HG03039 (cell line): ENCODE results near the gene SZT2.
"Not testable (repeated sequence)": the region's sequence is repeated elsewhere in the genome, so short reads cannot be mapped to it uniquely, and the experiment has no call there.

Source experiments
- ATAC-seq: cut with Tn5 transposase; IDR thresholded peaks from one replicate; pipeline ENCODE4 v1.9.1; 2021; ENCODE audit warnings: mild to moderate bottlenecking, moderate library complexity; ENCODE audit not compliant: unreplicated experiment

Gene SZT2

GRCh38 chr1:43360616-43361015, 29.1 kb upstream of the SZT2 start:
- no peak for ATAC-seq

DNA sequence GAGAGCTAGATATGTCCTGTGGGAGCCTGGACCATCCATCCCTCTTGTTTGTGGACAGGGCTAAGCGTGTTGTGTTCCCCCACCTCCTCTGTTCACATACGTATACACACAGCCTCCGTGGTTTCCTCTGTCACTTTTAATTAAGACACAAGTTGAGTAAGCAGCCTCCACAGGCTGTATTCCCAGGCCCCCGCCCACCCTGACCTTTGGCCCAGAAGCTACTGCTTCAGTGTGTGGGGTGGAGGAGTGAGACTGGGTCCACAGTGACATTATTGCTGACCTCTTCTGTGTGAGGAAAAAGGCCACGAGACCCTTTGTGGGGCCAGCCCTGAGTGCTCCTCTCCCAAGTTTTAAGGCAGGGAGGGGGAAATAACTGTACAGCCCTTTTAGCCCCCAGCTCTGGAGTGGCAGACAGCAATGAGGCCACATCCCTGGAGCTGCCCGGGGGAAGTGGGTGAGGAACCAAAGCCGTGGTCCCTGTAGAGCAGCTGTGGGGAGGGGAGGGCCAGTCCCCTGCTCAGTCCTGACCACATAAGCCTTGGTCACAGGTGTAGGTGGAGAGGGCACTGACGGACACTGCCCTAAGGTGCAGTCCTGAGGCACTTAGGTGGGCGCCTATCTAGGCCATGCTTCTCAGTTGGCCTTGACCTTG, 26.3 kb upstream of the SZT2 start:
- no peak for ATAC-seq

- no peak for ATAC-seq
These were observed 25.7 kb upstream of the SZT2 start for GRCh38 chr1:43363935-43364525.

DNA sequence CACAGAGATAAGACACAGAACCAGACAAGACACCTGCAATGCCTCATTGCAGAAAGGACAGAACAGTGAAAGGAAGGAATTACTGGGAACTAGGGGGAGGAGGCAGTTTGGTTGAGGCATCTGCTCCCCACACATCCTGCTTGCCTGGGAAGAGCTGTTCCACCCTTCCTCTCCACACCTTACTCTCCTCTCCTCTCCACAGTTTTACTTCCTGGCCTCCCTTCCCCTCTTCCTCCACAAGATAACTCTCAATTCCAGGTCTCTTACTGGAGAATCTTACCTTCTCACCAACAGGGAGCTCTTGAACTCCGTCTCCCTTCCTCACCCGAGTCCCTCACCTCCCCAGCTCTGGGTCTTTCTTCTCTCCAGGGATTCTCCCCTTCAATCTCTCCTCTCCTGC, 24.0 kb upstream of the SZT2 start:
- ATAC-seq: no peak

- no peak for ATAC-seq
These were observed 23.5 kb upstream of the SZT2 start for GRCh38 chr1:43366179-43366578.

DNA sequence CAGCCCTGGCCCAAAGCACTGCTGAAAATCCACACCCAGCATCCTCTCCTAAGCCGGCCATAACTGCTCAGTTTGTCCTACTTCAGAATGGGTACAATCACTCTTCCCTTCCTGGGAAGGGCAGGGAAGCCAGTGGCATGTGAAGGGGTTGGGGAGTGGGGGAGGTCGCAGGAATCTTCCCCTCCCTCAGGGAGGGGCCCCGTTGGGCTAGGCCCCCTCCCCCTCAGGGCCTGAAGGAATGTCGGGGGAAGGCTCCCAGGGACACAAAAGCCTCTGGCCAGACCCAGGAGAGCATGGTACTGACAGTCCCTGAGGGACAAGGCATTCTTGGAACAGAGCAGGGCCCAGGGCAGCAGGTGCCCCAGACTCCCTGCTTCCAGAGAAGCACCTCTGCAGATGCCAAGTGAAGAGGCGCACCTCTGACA, 23.1 kb upstream of the SZT2 start:
- ATAC-seq: no peak

DNA sequence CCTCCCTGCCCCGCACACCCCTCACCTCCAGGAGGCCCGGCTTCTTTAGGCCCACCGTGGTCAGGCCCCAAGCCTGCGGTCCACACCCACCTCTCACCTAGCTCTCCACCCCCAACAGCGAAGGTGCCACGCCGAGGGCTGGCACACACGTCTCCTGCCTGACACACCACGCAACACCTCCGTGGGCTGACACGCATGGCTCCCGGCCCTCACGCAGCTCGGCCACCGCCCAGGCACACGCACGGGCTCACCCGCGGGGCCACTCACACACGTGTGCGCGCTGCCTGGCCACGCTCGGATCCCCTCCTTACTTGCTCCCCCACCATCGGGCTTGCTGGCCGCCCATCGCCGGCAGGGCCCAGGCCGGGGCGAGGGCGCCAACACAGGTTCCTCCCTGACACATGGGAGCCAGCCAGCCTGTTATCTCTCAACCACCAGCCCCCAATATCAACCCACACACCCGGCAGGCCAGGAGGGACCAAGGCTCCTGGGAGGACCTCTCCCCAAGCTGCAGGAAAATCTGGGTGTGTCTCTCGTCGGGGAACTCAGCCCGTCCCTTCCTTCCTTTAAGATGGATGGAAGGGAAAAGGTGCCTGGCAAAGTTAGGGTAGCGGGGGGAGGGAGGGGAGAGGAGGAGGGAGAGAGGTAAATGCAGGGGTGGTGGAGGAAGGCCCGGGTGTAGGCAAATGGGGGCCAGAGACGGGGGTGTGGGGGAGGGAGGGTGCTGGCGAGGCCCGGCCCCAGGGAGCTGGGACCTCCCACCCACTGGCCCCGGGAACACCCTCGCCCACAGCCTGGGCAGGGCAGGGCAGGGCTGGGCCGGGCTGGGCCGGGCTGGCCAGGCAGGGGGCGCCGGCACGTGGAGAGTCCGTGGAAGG, 22.4 kb upstream of the SZT2 start:
- peak; percentile 29 for ATAC-seq

DNA sequence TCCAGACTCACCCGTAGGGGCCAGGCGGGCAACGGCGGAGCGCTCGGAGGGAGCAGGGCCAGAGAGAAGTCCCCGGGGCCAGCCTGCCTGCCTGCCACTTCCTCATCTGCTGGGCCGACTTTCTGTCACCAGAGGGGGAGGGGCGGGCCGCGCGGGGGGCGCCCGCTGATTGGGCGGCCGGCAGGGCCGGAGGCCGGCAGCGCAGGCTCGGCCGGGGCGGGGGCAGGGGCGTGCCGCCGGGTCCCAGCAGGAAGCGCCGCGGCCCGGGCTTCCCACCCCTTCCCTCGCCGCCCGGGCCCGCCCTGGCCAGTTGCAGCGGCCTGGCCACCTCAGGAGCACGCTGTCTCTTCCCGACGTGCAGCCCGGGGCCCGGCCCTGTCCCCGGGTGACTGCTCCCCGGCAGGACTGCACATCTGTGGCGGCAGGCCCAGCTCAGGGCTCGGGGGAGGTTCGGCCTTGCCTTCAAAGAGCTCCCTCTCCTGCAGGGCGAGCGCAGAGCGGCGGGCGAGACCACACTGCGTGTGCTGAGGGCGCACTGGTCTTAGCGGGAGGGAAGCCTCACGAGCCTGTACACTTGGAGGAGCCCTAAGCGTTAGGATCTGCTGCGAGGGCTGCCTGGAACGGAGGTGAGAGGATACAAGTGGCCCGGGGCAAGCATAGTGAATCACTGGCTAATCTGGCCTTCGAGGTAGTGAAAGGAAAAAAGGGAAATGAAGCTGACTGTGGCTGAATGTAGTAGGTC, 21.6 kb upstream of the SZT2 start, which contains the start of gene ELOVL1:
ELOVL1 (minus strand) TSS at position 108 of the 742 bp plus-strand sequence. CDS start 2,402 bp downstream, outside the sequence.
- ATAC-seq: peak; percentile 69

GRCh38 chr1:43368646-43369020, 21.1 kb upstream of the SZT2 start:
- no peak for ATAC-seq

DNA sequence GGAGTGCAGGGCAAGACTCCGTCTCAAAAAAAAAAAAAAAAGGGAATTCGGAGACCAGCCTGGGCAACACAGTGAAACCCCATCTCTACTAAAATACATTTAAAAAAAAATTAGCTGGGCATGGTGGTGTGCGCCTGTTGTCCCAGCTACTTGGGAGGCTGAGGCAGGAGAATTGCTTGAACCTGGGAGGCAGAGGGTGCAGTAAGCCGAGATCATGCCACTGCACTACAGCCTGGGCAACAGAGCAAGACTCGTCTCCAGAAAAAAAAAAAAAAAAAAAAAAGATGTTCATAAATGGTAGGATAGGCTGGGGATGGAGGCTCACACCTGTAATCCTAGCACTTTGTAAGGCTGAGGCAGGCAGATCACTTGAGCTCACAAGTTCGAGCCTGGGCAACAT, 19.9 kb upstream of the SZT2 start:
- not testable (repeated sequence) for ATAC-seq

DNA sequence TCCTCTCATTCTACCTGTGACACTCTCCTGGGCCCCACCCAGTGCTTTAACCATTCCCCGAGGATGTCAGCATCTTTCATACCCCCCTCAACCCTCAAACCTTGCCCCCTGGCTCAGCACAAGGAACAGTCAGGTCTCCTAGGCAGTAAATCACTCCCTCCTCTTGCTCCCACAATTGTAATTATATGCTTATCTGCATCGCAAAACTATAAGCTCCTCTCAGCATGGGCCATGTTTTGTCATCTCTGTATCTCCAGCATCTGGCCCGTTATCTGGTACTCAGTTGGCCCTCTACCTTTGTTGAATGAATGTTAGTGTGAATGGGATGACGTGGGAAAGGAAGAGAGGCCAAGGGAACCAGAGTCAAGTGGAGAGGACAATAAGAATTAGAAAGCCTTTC, 19.1 kb upstream of the SZT2 start:
- ATAC-seq: no peak

DNA sequence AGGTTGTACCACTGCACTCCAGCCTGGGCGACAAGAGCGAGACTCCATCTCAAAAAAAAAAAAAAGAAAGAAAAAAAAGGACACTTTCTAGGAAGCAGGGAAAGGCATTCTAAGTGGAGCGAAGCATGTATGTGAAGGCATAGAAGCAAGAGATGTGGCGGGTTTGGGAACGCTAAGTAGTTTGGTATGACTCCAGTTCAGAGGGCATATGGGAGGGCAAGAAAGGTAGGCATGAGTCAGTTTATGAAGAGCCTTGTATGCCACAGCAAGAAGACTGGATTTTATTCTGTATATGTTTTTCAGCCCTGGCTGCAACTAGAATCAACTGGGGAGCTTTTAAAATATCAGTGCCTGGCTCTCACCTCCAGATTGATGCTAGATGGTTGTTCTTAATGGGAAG, 17.5 kb upstream of the SZT2 start:
- no peak for ATAC-seq

DNA sequence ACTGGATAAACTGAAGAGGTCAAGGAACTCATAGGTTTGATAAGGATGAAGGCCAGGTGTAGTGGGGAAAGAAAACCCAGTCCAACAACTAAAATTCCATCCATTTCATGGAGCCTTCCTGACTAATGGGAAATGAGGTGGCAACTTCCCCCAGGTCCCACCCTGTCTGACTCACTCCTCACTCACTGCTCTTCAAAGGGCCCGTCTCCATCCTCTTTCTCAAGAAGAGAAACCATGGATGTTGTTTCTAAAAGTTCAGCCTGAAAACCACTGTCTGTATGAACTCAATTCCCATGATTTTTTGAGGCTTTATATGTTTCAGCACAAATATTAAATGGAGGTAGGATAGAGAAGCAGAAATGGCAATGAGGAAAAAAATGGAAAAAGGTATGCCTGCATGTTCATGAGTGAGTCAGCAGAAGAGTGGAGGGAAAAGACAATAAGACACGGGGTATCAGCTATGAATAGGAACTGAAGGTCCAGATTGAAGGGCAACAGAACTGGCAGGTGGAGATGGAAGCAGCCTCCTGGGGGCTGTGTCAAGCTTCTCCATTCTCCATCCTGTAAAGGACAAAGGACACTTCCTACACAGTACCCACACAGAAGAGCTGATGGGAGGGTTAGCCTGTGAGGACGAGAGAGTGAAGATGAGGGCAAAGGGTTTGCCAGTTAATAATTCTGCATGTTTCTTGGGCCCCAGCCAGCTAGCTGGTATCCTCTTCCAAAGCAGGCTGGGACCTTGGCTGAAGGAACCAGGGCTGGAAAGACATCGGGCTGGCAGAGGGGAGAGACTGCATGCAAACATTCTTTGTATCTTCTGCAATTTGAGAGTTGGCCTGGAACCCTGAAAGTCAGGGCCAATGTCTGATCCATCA, 16.4 kb upstream of the SZT2 start:
- no peak for ATAC-seq

- ATAC-seq: no peak
These were observed 12.9 kb upstream of the SZT2 start for GRCh38 chr1:43376723-43377235.

DNA sequence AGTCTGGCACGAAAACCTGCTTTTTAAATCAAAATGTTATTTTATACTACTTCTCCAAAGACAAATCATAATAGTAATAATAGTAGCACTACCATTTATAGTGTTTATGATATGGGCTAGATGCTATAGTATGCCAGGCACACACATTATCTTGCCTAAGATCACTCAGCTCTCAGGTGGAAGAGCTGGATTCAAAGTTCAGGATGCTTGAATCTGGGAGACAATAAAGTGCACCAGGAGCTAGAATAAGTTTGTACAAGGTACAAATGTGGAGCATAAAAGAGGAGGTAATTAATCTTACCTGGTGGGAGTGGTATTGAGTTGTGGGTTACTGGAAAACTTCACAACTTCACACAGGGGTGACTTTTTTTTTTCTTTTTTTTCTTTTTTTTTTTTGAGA, 11.9 kb upstream of the SZT2 start:
- ATAC-seq: no peak

- ATAC-seq: no peak
These were observed 10.2 kb upstream of the SZT2 start for GRCh38 chr1:43379476-43379875.

DNA sequence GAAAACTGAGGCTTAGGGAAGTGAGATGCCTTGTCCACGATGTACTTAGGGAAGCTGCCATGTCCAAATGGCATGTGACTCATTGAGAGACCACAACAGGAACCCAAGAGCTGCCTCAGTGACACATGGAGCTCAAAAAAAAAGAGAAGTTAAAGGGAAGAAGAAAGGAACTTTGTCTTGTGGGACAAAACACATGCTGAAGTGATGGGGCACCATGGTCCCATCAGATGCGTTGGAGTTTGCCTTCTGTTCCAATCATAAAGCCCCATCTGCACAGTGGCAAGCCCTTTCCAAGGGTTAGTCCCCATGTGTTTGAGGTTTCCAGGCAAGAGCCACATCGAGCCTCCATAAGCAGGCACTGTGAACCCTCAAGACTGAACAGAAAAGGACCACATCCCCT, 8.1 kb upstream of the SZT2 start:
- ATAC-seq: no peak

GRCh38 chr1:43382027-43382779, 7.5 kb upstream of the SZT2 start:
- no peak for ATAC-seq

GRCh38 chr1:43383449-43383848, 6.2 kb upstream of the SZT2 start:
- no peak for ATAC-seq
